H9 (cell line): ENCODE measurements around the gene SNX17. TPM values are rescaled to one million over a fixed set of nuclear protein-coding genes. Genes with fewer than 3 reads are reported as not detected.
A peak's percentile ranks its signal among the peaks of the same experiment; 100 is the strongest.

Experiments
- DNase-seq: peaks from one replicate; pipeline ENCODE4 v3.0.0-alpha.2; 2017
- H2AFZ ChIP-seq: one replicate; pipeline ENCODE4 v1.6.1; 2013; ENCODE audit warnings: mild to moderate bottlenecking, low read length, control low read depth, moderate library complexity
- H2AK5ac ChIP-seq: 2 replicates; pipeline ENCODE4 v1.6.1; 2013; ENCODE audit warnings: low read length, control low read depth, mixed read lengths; ENCODE audit not compliant: insufficient read length
- H2BK120ac ChIP-seq: one replicate; pipeline ENCODE4 v1.6.1; 2013; ENCODE audit warnings: low read depth, mild to moderate bottlenecking, low read length, control low read depth, inconsistent platforms; ENCODE audit not compliant: poor library complexity, severe bottlenecking
- H2BK12ac ChIP-seq: 2 replicates; pipeline ENCODE4 v1.6.1; 2013; ENCODE audit warnings: low read length, control low read depth, mixed read lengths, low read depth; ENCODE audit not compliant: insufficient read length
- H2BK15ac ChIP-seq: 2 replicates; pipeline ENCODE4 v1.6.1; 2013; ENCODE audit warnings: low read depth, low read length, control low read depth
- H2BK20ac ChIP-seq: one replicate; pipeline ENCODE4 v1.6.1; 2013; ENCODE audit warnings: low read depth, mild to moderate bottlenecking, low read length, control low read depth, inconsistent platforms; ENCODE audit not compliant: poor library complexity, severe bottlenecking
- H2BK5ac ChIP-seq: 2 replicates; pipeline ENCODE4 v1.6.1; 2013; ENCODE audit warnings: low read length, control low read depth, mixed read lengths; ENCODE audit not compliant: insufficient read length
- H3K14ac ChIP-seq: 2 replicates; pipeline ENCODE4 v1.6.1; 2013; ENCODE audit warnings: low read length, control low read depth; ENCODE audit not compliant: insufficient read depth
- H3K18ac ChIP-seq: 2 replicates; pipeline ENCODE4 v1.6.1; 2013; ENCODE audit warnings: low read depth, mild to moderate bottlenecking, mixed read lengths, low read length, control low read depth; ENCODE audit not compliant: insufficient read length
- H3K23ac ChIP-seq: 2 replicates; pipeline ENCODE4 v1.6.1; 2013; ENCODE audit warnings: low read length, control low read depth, mixed read lengths, low read depth; ENCODE audit not compliant: insufficient read length
- H3K23me2 ChIP-seq: 2 replicates; pipeline ENCODE4 v1.6.1; 2013; ENCODE audit warnings: low read depth, mild to moderate bottlenecking, mixed read lengths, low read length, control low read depth; ENCODE audit not compliant: insufficient read length, poor library complexity, severe bottlenecking
- H3K27ac ChIP-seq: 2 replicates; pipeline ENCODE4 v1.5.1; 2013; ENCODE audit warnings: low read length, control low read depth, mixed read lengths, low read depth; ENCODE audit not compliant: insufficient read length
- H3K27me3 ChIP-seq: 2 replicates; pipeline ENCODE4 v1.6.1; 2013; ENCODE audit warnings: low read length, control low read depth, inconsistent platforms; ENCODE audit not compliant: insufficient read depth
- H3K4ac ChIP-seq: 2 replicates; pipeline ENCODE4 v1.6.1; 2013; ENCODE audit warnings: low read depth, mild to moderate bottlenecking, control low read depth, inconsistent platforms, low read length, moderate library complexity
- H3K4me1 ChIP-seq: 2 replicates; pipeline ENCODE4 v1.6.1; 2013; ENCODE audit warnings: low read length, control low read depth, inconsistent platforms; ENCODE audit not compliant: insufficient read depth
- H3K4me2 ChIP-seq: 2 replicates; pipeline ENCODE4 v1.6.1; 2013; ENCODE audit warnings: low read length, control low read depth, mixed read lengths; ENCODE audit not compliant: insufficient read length, insufficient read depth
- H3K56ac ChIP-seq: 2 replicates; pipeline ENCODE4 v1.6.1; 2013; ENCODE audit warnings: low read depth, mild to moderate bottlenecking, mixed read lengths, low read length, control low read depth; ENCODE audit not compliant: insufficient read length
- H3K79me1 ChIP-seq: 2 replicates; pipeline ENCODE4 v1.6.1; 2013; ENCODE audit warnings: low read depth, mild to moderate bottlenecking, moderate library complexity, low read length, control low read depth, inconsistent platforms; ENCODE audit not compliant: insufficient read depth, poor library complexity, severe bottlenecking
- H3K79me2 ChIP-seq: 2 replicates; pipeline ENCODE4 v1.6.1; 2013; ENCODE audit warnings: low read length, control low read depth, inconsistent platforms; ENCODE audit not compliant: insufficient read depth
- H3K9ac ChIP-seq: 2 replicates; pipeline ENCODE4 v1.6.1; 2013; ENCODE audit warnings: low read length, control low read depth, mixed read lengths; ENCODE audit not compliant: insufficient read length; ENCODE audit errors: extremely low read depth
- H3K9me3 ChIP-seq: one replicate; pipeline ENCODE4 v1.6.1; 2013; ENCODE audit warnings: low read depth, low read length, inconsistent platforms; ENCODE audit not compliant: control insufficient read depth
- H3T11ph ChIP-seq: one replicate; pipeline ENCODE4 v1.6.1; 2013; ENCODE audit warnings: mild to moderate bottlenecking, low read length, control low read depth, inconsistent platforms
- H4K20me1 ChIP-seq: one replicate; pipeline ENCODE4 v1.6.1; 2013; ENCODE audit not compliant: control insufficient read depth, insufficient read length, insufficient read depth
- H4K5ac ChIP-seq: 2 replicates; pipeline ENCODE4 v1.6.1; 2013; ENCODE audit warnings: low read depth, mild to moderate bottlenecking, mixed read lengths, low read length, control low read depth; ENCODE audit not compliant: insufficient read length
- H4K8ac ChIP-seq: replicated peaks from 2 replicates; pipeline ENCODE4 v1.6.1; 2013; ENCODE audit warnings: low read length, control low read depth, mixed read lengths, low read depth; ENCODE audit not compliant: insufficient read length
- H4K91ac ChIP-seq: 2 replicates; pipeline ENCODE4 v1.6.1; 2013; ENCODE audit warnings: low read depth, mild to moderate bottlenecking, moderate library complexity, mixed read lengths, low read length, control low read depth; ENCODE audit not compliant: insufficient read length
- H3K27ac Mint-ChIP-seq, 3 experiments: 2 replicates in 2 of 3; 3 replicates in 1 of 3; pipeline ENCODE4 v1.8.0; 2020 to 2021; ENCODE audit warnings: mixed read lengths in 3 of 3, mild to moderate bottlenecking in 1 of 3, moderate library complexity in 1 of 3
- H3K27me3 Mint-ChIP-seq: 2 replicates; pipeline ENCODE4 v1.8.0; 2021; ENCODE audit warnings: low read depth, mild to moderate bottlenecking, moderate library complexity, mixed read lengths
- H3K36me3 Mint-ChIP-seq, 3 experiments: 2 replicates in 2 of 3; 3 replicates in 1 of 3; pipeline ENCODE4 v1.8.0; 2020 to 2021; ENCODE audit warnings: low read depth in 3 of 3, mixed read lengths in 3 of 3; ENCODE audit not compliant: insufficient read depth in 1 of 3
- H3K4me1 Mint-ChIP-seq, 2 experiments: 2 replicates each; pipeline ENCODE4 v1.8.0; 2020; ENCODE audit warnings: mixed read lengths in 2 of 2
- H3K4me3 Mint-ChIP-seq, 2 experiments: 2 replicates in 1 of 2; 3 replicates in 1 of 2; pipeline ENCODE4 v1.8.0; 2020 to 2021; ENCODE audit warnings: mild to moderate bottlenecking in 2 of 2, mixed read lengths in 2 of 2, moderate library complexity in 1 of 2
- H3K9me3 Mint-ChIP-seq, 2 experiments: 2 replicates in 1 of 2; 3 replicates in 1 of 2; pipeline ENCODE4 v1.8.0; 2020; ENCODE audit warnings: mild to moderate bottlenecking in 2 of 2, mixed read lengths in 2 of 2, moderate library complexity in 1 of 2
- CTCF ChIP-seq: fragments of 200-600 bp; sonication (generic); conservative IDR thresholded peaks from 3 replicates; pipeline ENCODE4 v1.8.0; 2021; ENCODE audit warnings: antibody characterized with exemption, mild to moderate bottlenecking
- WGBS: extraction: QIAGEN DNeasy Blood & Tissue Kit; methylation state at CpG from one replicate; pipeline ENCODE4 v1.1.7; 2013; ENCODE audit warnings: missing lambda C conversion rate, low lambda C conversion rate, mixed read lengths; ENCODE audit not compliant: insufficient read length; ENCODE audit errors: extremely low coverage; 5-methylcytosine and 5-hydroxymethylcytosine counted together
- total RNA-seq: library from RNA; stranded (reverse); gene quantifications from 2 replicates; pipeline ENCODE4 v1.2.1, GENCODE V29; 2021

Gene SNX17
- total RNA-seq, 1 experiment from 2014 or later, result 81.1 TPM

GRCh38 chr2:27322301-27322765 lies 48.1 kb upstream of the SNX17 start:
- Mint-ChIP-seq H3K9me3 (peaks cover 0 to 2% of the 10 kb centered on the region in 2 experiments; a peak in 2 of 5 replicates), H3K27ac (peak overlapping the region in 2 of 3 experiments; percentile 98 to 99; a peak in 4 of 7 replicates), H3K36me3 (peaks cover 9 to 21% (median 18%) of the 10 kb centered on the region in 3 experiments), H3K4me3 (peak overlapping the region; percentile 87 to 98), H3K4me1 (peaks cover 13 to 19% of the 10 kb centered on the region in 2 experiments), H3K27me3 (no peaks in the 10 kb centered on the region)
- Histone ChIP-seq H4K8ac (no peak overlapping the region), H2BK20ac (no peak overlapping the region), H3K23me2 (peaks cover 10% of the 10 kb centered on the region), H3K9ac (peak overlapping the region; percentile 93), H3K4ac (no peak overlapping the region), H3T11ph (no peak overlapping the region), H2BK15ac (no peak overlapping the region), H3K9me3 (no peaks in the 10 kb centered on the region), H3K79me2 (no peaks in the 10 kb centered on the region), H3K14ac (peak overlapping the region; percentile 25; the same call in 1 of the 2 replicates), H3K27me3 (no peaks in the 10 kb centered on the region), H3K18ac (peak overlapping the region; percentile 1), H3K27ac (no peak overlapping the region), H2BK5ac (no peak overlapping the region), H4K20me1 (no peaks in the 10 kb centered on the region), H3K4me1 (0 out of 2 replicates have a peak, but pooled peaks cover 2% of the 10 kb centered on the region), H3K79me1 (no peaks in the 10 kb centered on the region), H4K91ac (no peak overlapping the region), H2AFZ (no peak overlapping the region), H2BK120ac (no peak overlapping the region), H2AK5ac (no peak overlapping the region), H3K23ac (no peak overlapping the region), H4K5ac (no peak overlapping the region), H2BK12ac (no peak overlapping the region), H3K56ac (no peak overlapping the region), H3K4me2 (peak overlapping the region; percentile 98)
- no CpG with 5 or more reads among the region's 10 CpGs for WGBS
- no peak for DNase-seq
- no peak for TF ChIP-seq CTCF
